ENCODE results near the gene PSME2. TPM values are rescaled to one million over a fixed set of nuclear protein-coding genes. Genes with fewer than 3 reads are reported as not detected.

Gene PSME2
- total and polyA plus RNA-seq, 2 of the 13 experiments (the other 11 are each of a cell fraction or from before 2014, with no cell fraction given), result 332 to 716 TPM

- no peak for TF ChIP-seq STAT6 (CRISPR knock-in tag; IDR thresholded peaks at IDR 0.05; ENCODE audit: borderline replicate concordance)
- no peak for TF ChIP-seq ZNF20 (CRISPR knock-in tag; IDR thresholded peaks at IDR 0.05)
- no peak for TF ChIP-seq FLYWCH1 (CRISPR knock-in tag; IDR thresholded peaks at IDR 0.05)
- TF ChIP-seq ZNF326 (CRISPR knock-in tag; IDR thresholded peaks at IDR 0.05; ENCODE audit: borderline replicate concordance), result no peak; the same call in 1 of the 2 replicates
- TF ChIP-seq FOXP1 (IDR thresholded peaks at IDR 0.05), result no peak
- peak; percentile 36; the same call in 1 of the 2 replicates for TF ChIP-seq FOXP1 (CRISPR knock-in tag; IDR thresholded peaks at IDR 0.05)
- TF ChIP-seq ISX (CRISPR knock-in tag; conservative IDR thresholded peaks at IDR 0.05), result 0 out of 2 replicates have a peak, but pooled peaks have one; percentile 94
- TF ChIP-seq GTF2F1 (IDR thresholded peaks at IDR 0.05; ENCODE audit: low read length), result no peak
- no peak for TF ChIP-seq ZNF414 (CRISPR knock-in tag; IDR thresholded peaks at IDR 0.05)
- TF ChIP-seq PBX2 (CRISPR knock-in tag; IDR thresholded peaks at IDR 0.05), result no peak
- TF ChIP-seq ZNF780A (CRISPR knock-in tag; IDR thresholded peaks at IDR 0.05), result no peak
- TF ChIP-seq NR3C1 (CRISPR knock-in tag; IDR thresholded peaks at IDR 0.05), result peak; percentile 84
- TF ChIP-seq SP2 (CRISPR knock-in tag; IDR thresholded peaks at IDR 0.05), result no peak
- no peak for TF ChIP-seq ZMAT5 (CRISPR knock-in tag; IDR thresholded peaks at IDR 0.05; ENCODE audit: borderline replicate concordance, low read depth)
- TF ChIP-seq TEAD3 (CRISPR knock-in tag; optimal IDR thresholded peaks at IDR 0.05; ENCODE audit: borderline replicate concordance), result peak; percentile 62
- TF ChIP-seq REXO4 (CRISPR knock-in tag; IDR thresholded peaks at IDR 0.05; ENCODE audit: borderline replicate concordance), result no peak
- TF ChIP-seq RAD21 (CRISPR knock-in tag; IDR thresholded peaks at IDR 0.05), result peak; percentile 71
- no peak for TF ChIP-seq SOX6 (IDR thresholded peaks at IDR 0.05)
- TF ChIP-seq SOX6 (CRISPR knock-in tag; IDR thresholded peaks at IDR 0.05), result peak; percentile 54
- TF ChIP-seq ZKSCAN5 (CRISPR knock-in tag; IDR thresholded peaks at IDR 0.05), result peak; percentile 28; the same call in 1 of the 2 replicates
- TF ChIP-seq KDM6A (CRISPR knock-in tag; IDR thresholded peaks at IDR 0.05; ENCODE audit: low read depth), result no peak; the same call in 1 of the 2 replicates
- TF ChIP-seq CENPT (CRISPR knock-in tag; IDR thresholded peaks at IDR 0.05; ENCODE audit: low read depth), result no peak; the same call in 1 of the 2 replicates
- TF ChIP-seq SNAPC5 (CRISPR knock-in tag; IDR thresholded peaks at IDR 0.05; ENCODE audit: borderline replicate concordance), result no peak
- no peak for TF ChIP-seq NFIB (CRISPR knock-in tag; IDR thresholded peaks at IDR 0.05; ENCODE audit: borderline replicate concordance)
- TF ChIP-seq ZNF678 (CRISPR knock-in tag; IDR thresholded peaks at IDR 0.05), result no peak; the same call in 1 of the 2 replicates
- peak; percentile 94 for TF ChIP-seq TBP (CRISPR knock-in tag; IDR thresholded peaks at IDR 0.05)
- TF ChIP-seq CBX5 (CRISPR knock-in tag; IDR thresholded peaks at IDR 0.05; ENCODE audit: borderline replicate concordance), result peak; percentile 84; the same call in 1 of the 2 replicates
- TF ChIP-seq ZNF777 (CRISPR knock-in tag; IDR thresholded peaks at IDR 0.05), result peak; percentile 72
Measured at GRCh38 chr14:24135834-24136683, 10.4 kb downstream of the PSME2 start, which contains the start of gene PSME1 (continued).
